Lung (tissue), 12 donors: ENCODE measurements around the gene TMC1. TPM values are rescaled to one million over a fixed set of nuclear protein-coding genes. Genes with fewer than 3 reads are reported as not detected.
A peak's percentile ranks its signal among the peaks of the same experiment; 100 is the strongest.

ENCODE experiments used
- ATAC-seq: fragments of 200-7000 bp; cut with Tn5 transposase; one replicate; pipeline ENCODE4 v1.9.1; 2020; ENCODE audit warnings: moderate number of reproducible peaks; ENCODE audit not compliant: insufficient read depth, low FRiP score
- DNase-seq, 3 donors: peaks; one replicate each; pipeline ENCODE4 v3.0.0-alpha.2; 2013 to 2017
- H3K27ac ChIP-seq, 2 donors: one replicate each; pipeline ENCODE4 v1.5.1; 2013; ENCODE audit warnings: mild to moderate bottlenecking in 2 of 2, moderate library complexity in 2 of 2, control low read depth in 1 of 2, inconsistent platforms in 1 of 2, low read depth in 1 of 2, low read length in 1 of 2
- H3K27me3 ChIP-seq, 3 donors: one replicate each; pipeline ENCODE4 v1.5.1; 2013; ENCODE audit warnings: low read length in 2 of 3; ENCODE audit not compliant: control insufficient read depth in 3 of 3, insufficient read depth in 3 of 3
- H3K36me3 ChIP-seq, 4 donors: one replicate each; pipeline ENCODE4 v1.5.1; 2013; ENCODE audit warnings: low read length in 4 of 4, mild to moderate bottlenecking in 1 of 4, moderate library complexity in 1 of 4; ENCODE audit not compliant: control insufficient read depth in 4 of 4, insufficient read depth in 4 of 4
- H3K4me1 ChIP-seq, 5 donors: one replicate each; pipeline ENCODE4 v1.5.1; 2013; ENCODE audit warnings: low read length in 5 of 5, mild to moderate bottlenecking in 2 of 5, moderate library complexity in 1 of 5; ENCODE audit not compliant: control insufficient read depth in 5 of 5, insufficient read depth in 5 of 5
- H3K4me3 ChIP-seq: one replicate; pipeline ENCODE4 v1.5.1; 2013; ENCODE audit warnings: mild to moderate bottlenecking, control low read depth, moderate library complexity
- H3K9ac ChIP-seq, 2 donors: one replicate each; pipeline ENCODE4 v1.5.1; 2013; ENCODE audit warnings: low read length in 2 of 2, control low read depth in 1 of 2; ENCODE audit not compliant: insufficient read depth in 1 of 2
- H3K9me3 ChIP-seq, 4 donors: one replicate each; pipeline ENCODE4 v1.5.1; 2013; ENCODE audit warnings: low read length in 3 of 4, mild to moderate bottlenecking in 1 of 4, moderate library complexity in 1 of 4; ENCODE audit not compliant: control insufficient read depth in 4 of 4, insufficient read depth in 3 of 4
- CTCF ChIP-seq: IDR thresholded peaks from 2 replicates; pipeline ENCODE4 v1.5.1; 2012; ENCODE audit warnings: mild to moderate bottlenecking; ENCODE audit errors: control extremely low read depth, extremely low read depth
- WGBS, 2 donors: extraction: QIAGEN DNeasy Blood & Tissue Kit; methylation state at CpG; one replicate each; pipeline ENCODE4 v1.1.7; 2013; 5-methylcytosine and 5-hydroxymethylcytosine counted together
- polyA plus RNA-seq, 2 donors: library from polyadenylated mRNA; stranded (reverse); fragments of 200-250 nt; gene quantifications; one replicate each; pipeline ENCODE4 v1.2.1, GENCODE V29; 2013
- total RNA-seq, 2 donors: library from RNA; depleted of rRNA in 1 of 2; stranded (reverse); fragments of >200 nt in 1 of 2; gene quantifications; one replicate each; pipeline ENCODE4 v1.2.1, GENCODE V29; 2014 to 2021
- donor health status: control.
- donor health status: control.
- donor health status: Bipolar disorder and iron deficiency.
- donor health status: healthy.
- donor health status: DM: yes; HTN: yes; CAD: no.

TMC1 gene
- total and polyA plus RNA-seq, 4 donors: 0.10 to 0.82 (median 0.21) TPM; not detected in 1

DNA sequence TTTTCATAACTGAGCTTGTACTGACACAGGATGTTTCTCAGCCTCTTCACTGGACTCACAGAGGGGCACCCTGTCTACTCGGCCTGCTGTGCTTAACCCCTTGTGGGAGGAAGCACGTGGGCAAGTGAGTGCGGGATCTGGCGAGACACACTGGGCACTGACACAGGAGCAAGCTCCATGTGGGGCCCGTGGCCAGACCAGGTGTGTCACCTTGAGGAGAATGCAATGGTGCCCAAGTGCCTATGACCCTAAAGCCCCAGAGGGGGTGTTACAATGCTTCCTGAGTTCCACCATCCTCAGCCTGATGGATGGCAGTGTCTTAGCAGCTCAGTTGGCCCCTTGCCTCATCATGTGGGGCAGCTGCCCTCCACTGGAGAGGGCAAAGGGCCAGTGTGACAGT, 302.6 kb downstream of the TMC1 start:
- H3K36me3 ChIP-seq: no peaks in the 10 kb centered on the region
- H3K4me1 ChIP-seq: peaks cover 0 to 11% (median 0%) of the 10 kb centered on the region in 5 donors
- H3K9me3 ChIP-seq: no peaks in the 10 kb centered on the region
- ATAC-seq (no peak), DNase-seq (no peak)
- H3K27me3 ChIP-seq: peaks cover 0 to 2% (median 1%) of the 10 kb centered on the region in 3 donors
- TF ChIP-seq CTCF: no peak
- H3K9ac ChIP-seq: no peak overlapping the region
- H3K27ac ChIP-seq: no peak overlapping the region
- WGBS, 2 donors: 78 to 81% methylated on average over 5 of the region's 5 CpGs
- H3K4me3 ChIP-seq: no peak overlapping the region

- DNase-seq (peak in 1 of 3 donors; percentile 26), ATAC-seq (no peak)
- no peaks in the 10 kb centered on the region for H3K9me3 ChIP-seq
- H3K27ac ChIP-seq: peak overlapping the region in 1 of 2 donors; percentile 33
- no peaks in the 10 kb centered on the region for H3K36me3 ChIP-seq
- H3K27me3 ChIP-seq: peaks cover 0 to 2% (median 0%) of the 10 kb centered on the region in 3 donors
- peaks cover 0 to 11% (median 0%) of the 10 kb centered on the region in 5 donors for H3K4me1 ChIP-seq
- 65 to 79% methylated on average over 7 of the region's 7 CpGs for whole genome bisulfite sequencing, 2 donors
- no peak overlapping the region for H3K4me3 ChIP-seq
- peak overlapping the region in 1 of 2 donors; percentile 56 for H3K9ac ChIP-seq
- TF ChIP-seq CTCF: no peak
These were observed 305.9 kb downstream of the TMC1 start for GRCh38 chr9:72826996-72827949.

- H3K27me3 ChIP-seq: peaks cover 0 to 1% (median 0%) of the 10 kb centered on the region in 3 donors
- peak; percentile 67 for ATAC-seq
- 59 to 79% methylated on average over 2 of the region's 2 CpGs for WGBS, 2 donors
These were observed 306.7 kb downstream of the TMC1 start for GRCh38 chr9:72827950-72828731.

More at GRCh38 chr9:72827950-72828731, 306.7 kb downstream of the TMC1 start:
- no peaks in the 10 kb centered on the region for H3K9me3 ChIP-seq
- no peak overlapping the region for H3K4me3 ChIP-seq
- H3K27ac ChIP-seq: no peak overlapping the region
- DNase-seq: peak in 2 of 3 donors; percentile 17 to 21
- peaks cover 0 to 11% (median 0%) of the 10 kb centered on the region in 5 donors for H3K4me1 ChIP-seq
- no peak for TF ChIP-seq CTCF
- peak overlapping the region in 1 of 2 donors; percentile 56 for H3K9ac ChIP-seq
- H3K36me3 ChIP-seq: no peaks in the 10 kb centered on the region
